SU-DHL-6 (cell line): ENCODE data around the gene ATR.
"Not testable (repeated sequence)": the region's sequence is repeated elsewhere in the genome, so short reads cannot be mapped to it uniquely, and the experiment has no call there.

Source experiments
- CTCF ChIP-seq: fragments of 200-600 bp; sonication (generic); IDR thresholded peaks from one replicate; pipeline ENCODE4 v1.5.1; 2017; ENCODE audit warnings: antibody characterized with exemption, mild to moderate bottlenecking, low read length, moderate library complexity; ENCODE audit not compliant: insufficient read depth, poor library complexity, severe bottlenecking
- EZH2phosphoT487 ChIP-seq: fragments of 200-600 bp; sonication (generic), shearing (Covaris generic); conservative IDR thresholded peaks from 2 replicates; pipeline ENCODE4 v1.6.1; 2018; ENCODE audit warnings: mild to moderate bottlenecking, antibody characterized with exemption, low read length, moderate library complexity, mixed read lengths

- TF ChIP-seq CTCF, EZH2phosphoT487: not testable (repeated sequence)
Measured at GRCh38 chr3:142552579-142552978, 26.0 kb downstream of the ATR start.
